ENCODE data around the gene PCDHGB6.
"Not testable (repeated sequence)": the region's sequence is repeated elsewhere in the genome, so short reads cannot be mapped to it uniquely, and the experiment has no call there.

The PCDHGB6 gene

GRCh38 chr5:141407790-141408505, at the start of gene PCDHGB6:
Gene PCDHGB6 (plus strand): TSS chr5:141408021. CDS start chr5:141408203, 182 bp downstream.
- peak within 1 kb of the TSS; percentile 34 for H3K4me3 ChIP-seq (ENCODE audit: low read depth, low read length)
- not testable (repeated sequence) for DNase-seq (ENCODE audit: low read depth)

- DNase-seq (ENCODE audit: low read depth): no peak
- H3K4me3 ChIP-seq (ENCODE audit: low read depth, low read length): peak within 1 kb of the TSS; percentile 43
Observed at GRCh38 chr5:141359790-141360426, 47.9 kb upstream of the PCDHGB6 start, which contains the start of gene PCDHGB2. Gene PCDHGB2 (plus strand): TSS chr5:141359994. CDS start chr5:141360136, 142 bp downstream.

- H3K4me3 ChIP-seq (ENCODE audit: low read depth, low read length): no peak overlapping the region
- no peak for DNase-seq (ENCODE audit: low read depth)
Observed at GRCh38 chr5:141360685-141361084, 47.1 kb upstream of the PCDHGB6 start.

- DNase-seq (ENCODE audit: low read depth): no peak
- H3K4me3 ChIP-seq (ENCODE audit: low read depth, low read length): no peak overlapping the region
Observed at GRCh38 chr5:141362719-141363118, 45.1 kb upstream of the PCDHGB6 start.

GRCh38 chr5:141363952-141364660, 43.7 kb upstream of the PCDHGB6 start, which contains the start of gene PCDHGA5:
Gene PCDHGA5 (plus strand): TSS chr5:141364162. CDS start chr5:141364331, 169 bp downstream.
- no peak for DNase-seq (ENCODE audit: low read depth)
- H3K4me3 ChIP-seq (ENCODE audit: low read depth, low read length): peak within 1 kb of the TSS; percentile 27

GRCh38 chr5:141366016-141366896, 41.6 kb upstream of the PCDHGB6 start:
- no peak for DNase-seq (ENCODE audit: low read depth)
- no peak overlapping the region for H3K4me3 ChIP-seq (ENCODE audit: low read depth, low read length)

- peak within 1 kb of the TSS; percentile 37 for H3K4me3 ChIP-seq (ENCODE audit: low read depth, low read length)
- DNase-seq (ENCODE audit: low read depth): peak; percentile 30
Observed at GRCh38 chr5:141369994-141370848, 37.6 kb upstream of the PCDHGB6 start, which contains the start of gene PCDHGB3. Gene PCDHGB3 (plus strand): TSS chr5:141370242. CDS start chr5:141370395, 153 bp downstream.

- no peak for DNase-seq (ENCODE audit: low read depth)
- H3K4me3 ChIP-seq (ENCODE audit: low read depth, low read length): no peak overlapping the region
Observed at GRCh38 chr5:141371572-141372475, 36.0 kb upstream of the PCDHGB6 start.

GRCh38 chr5:141373673-141374317, 34.0 kb upstream of the PCDHGB6 start, which contains the start of gene PCDHGA6:
Gene PCDHGA6 (plus strand): TSS chr5:141373891. CDS start chr5:141374084, 193 bp downstream.
- DNase-seq (ENCODE audit: low read depth): no peak
- H3K4me3 ChIP-seq (ENCODE audit: low read depth, low read length): peak within 1 kb of the TSS; percentile 49

GRCh38 chr5:141374627-141375026, 33.2 kb upstream of the PCDHGB6 start:
- H3K4me3 ChIP-seq (ENCODE audit: low read depth, low read length): no peak overlapping the region
- no peak for DNase-seq (ENCODE audit: low read depth)

GRCh38 chr5:141375444-141376155, 32.2 kb upstream of the PCDHGB6 start:
- not testable (repeated sequence) for DNase-seq (ENCODE audit: low read depth)

GRCh38 chr5:141382469-141383294, 25.1 kb upstream of the PCDHGB6 start, which contains the start of gene PCDHGA7:
Gene PCDHGA7 (plus strand): TSS chr5:141382742. CDS start chr5:141382900, 158 bp downstream.
- H3K4me3 ChIP-seq (ENCODE audit: low read depth, low read length): peak within 1 kb of the TSS; percentile 61
- no peak for DNase-seq (ENCODE audit: low read depth)

More at GRCh38 chr5:141375444-141376155, 32.2 kb upstream of the PCDHGB6 start:
- not testable (repeated sequence) for H3K4me3 ChIP-seq (ENCODE audit: low read depth, low read length)

GRCh38 chr5:141383345-141383744, 24.5 kb upstream of the PCDHGB6 start:
- H3K4me3 ChIP-seq (ENCODE audit: low read depth, low read length): peak overlapping the region; percentile 61
- no peak for DNase-seq (ENCODE audit: low read depth)

GRCh38 chr5:141384471-141385267, 23.2 kb upstream of the PCDHGB6 start:
- no peak overlapping the region for H3K4me3 ChIP-seq (ENCODE audit: low read depth, low read length)
- no peak for DNase-seq (ENCODE audit: low read depth)

All from skeletal muscle cell (primary cell).